NCI-H2196 treated with DMSO at 0.1 percent for 48 hours (cell line): ENCODE measurements around the gene EIF1.
"Not testable (repeated sequence)": the region's sequence is repeated elsewhere in the genome, so short reads cannot be mapped to it uniquely, and the experiment has no call there.

Experiments used
- DNase-seq: peaks from one replicate; lab custom pipeline; 2025; ENCODE audit not compliant: unreplicated experiment; lab: John Stamatoyannopoulos, UW

EIF1 gene

DNA sequence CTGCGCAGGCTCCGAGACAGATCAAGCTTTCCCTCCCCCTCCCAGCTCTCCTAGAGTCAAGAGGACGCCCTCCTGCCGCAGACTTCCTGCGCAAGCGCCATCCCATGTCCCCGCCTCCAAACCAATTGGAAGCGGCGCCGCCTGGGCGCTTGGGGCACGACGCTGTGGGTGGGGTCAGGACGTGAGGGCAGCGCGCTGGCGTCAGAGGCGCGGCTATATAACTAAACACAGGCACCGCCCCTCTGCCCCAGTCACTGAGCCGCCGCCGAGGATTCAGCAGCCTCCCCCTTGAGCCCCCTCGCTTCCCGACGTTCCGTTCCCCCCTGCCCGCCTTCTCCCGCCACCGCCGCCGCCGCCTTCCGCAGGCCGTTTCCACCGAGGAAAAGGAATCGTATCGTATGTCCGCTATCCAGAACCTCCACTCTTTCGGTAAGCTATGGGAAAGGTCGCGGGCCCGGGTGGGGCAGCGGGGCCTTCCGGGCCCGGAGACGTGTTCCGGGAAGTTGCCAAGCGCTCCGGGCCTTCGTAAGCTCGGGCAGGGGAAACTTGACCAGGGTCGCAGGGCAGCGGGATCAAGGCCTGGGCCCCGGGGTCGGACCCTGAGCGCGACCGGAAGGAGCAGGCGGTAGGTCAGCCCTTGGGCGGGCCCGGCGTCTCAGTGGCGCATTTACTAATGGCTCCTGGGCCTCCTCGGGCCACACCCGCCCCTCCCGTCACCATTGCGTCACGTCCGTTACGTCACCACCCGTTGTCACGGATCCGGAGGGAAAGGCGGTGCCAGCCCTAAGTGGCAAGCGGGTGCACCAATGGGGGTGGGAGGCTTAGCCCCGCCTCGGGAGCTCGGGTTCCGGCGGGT, at the start of gene EIF1:
EIF1 (plus strand) TSS at position 245 of the 856 bp plus-strand sequence; CDS start at position 399, 154 bp downstream.
- peak; percentile 91 for DNase-seq

DNA sequence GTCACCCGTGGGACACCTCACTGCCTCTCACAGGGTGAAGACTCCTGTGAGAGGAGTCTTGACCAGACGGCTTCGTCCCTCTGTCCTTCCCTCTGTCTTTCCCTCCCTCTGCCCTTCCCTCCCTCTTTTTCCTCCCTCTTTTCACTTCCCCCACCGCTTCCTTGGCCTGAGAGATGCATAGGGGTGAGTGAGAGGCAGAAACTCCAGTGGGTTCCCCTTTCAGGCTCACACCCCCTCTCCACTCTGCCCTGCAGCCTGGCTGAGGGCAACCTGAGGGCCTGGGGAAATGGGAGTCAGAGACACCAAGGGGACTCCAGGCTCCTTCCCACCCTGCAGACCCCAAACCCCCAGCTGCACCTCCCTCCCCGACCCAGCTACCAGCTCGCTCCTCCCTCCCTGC, 49.7 kb upstream of the EIF1 start:
- DNase-seq: no peak

DNA sequence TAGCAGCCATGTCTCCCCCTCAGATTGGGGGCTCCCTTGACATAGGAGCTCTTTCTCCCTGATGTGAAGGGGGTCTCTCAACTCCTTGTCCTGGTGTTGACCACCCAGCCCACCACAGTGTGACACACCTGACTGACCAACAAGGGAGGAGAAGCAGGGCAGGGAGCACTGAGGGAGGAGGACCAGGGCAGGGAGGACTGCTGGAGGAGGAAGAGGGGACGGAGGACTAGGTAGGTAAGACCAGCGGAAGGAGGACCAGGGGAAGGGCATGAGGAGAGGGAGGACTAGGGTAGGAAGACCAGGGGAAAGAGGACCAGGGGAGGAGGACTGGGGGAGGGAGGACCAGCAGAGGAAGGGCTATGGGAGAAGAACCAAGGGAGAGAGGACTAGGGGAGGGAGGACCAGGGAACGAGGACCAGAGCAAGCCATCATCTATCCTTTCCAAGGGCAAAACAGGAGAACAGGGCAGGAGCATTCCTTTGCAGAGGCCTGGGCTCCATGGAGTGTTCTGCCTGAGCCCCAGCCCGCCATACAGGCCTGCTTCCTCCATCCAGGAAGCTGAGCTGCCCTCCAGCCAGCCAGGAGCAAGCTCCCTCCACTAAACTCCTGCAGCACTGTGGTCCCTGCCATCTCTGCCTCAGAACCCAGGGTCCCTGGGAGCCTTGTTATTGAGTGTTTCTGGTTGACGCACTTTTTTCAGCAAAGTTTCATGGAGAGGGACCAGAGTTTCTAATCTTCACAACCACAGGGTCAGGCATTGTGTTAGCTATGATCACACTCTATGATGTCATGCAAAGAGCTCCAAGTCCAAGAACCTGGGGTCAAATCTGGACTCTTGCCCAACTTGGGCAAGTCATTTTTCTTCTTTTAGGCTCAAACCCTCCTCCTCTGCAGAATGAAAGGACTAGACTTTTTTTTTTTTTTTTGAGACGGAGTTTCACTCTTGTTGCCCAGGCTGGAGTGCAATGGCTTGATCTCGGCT, 48.9 kb upstream of the EIF1 start:
- DNase-seq: no peak

DNA sequence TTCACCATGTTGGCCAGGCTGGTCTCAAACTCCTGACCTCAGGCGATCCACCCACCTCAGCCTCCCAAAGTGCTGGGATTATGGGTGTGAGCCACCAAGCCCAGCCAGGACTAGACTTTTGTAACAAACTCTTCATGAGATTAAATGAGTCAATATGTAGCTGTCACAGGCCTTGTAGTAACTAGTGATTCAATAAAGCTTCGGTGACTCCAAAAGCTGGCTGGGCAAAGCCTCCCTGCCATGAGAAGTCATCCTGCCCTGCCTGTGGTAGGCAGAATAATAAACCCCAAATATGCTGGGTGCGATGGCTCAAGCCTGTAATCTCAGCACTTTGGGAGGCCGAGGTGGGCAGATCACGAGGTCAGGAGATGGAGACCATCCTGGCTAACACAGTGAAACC, 48.1 kb upstream of the EIF1 start:
- not testable (repeated sequence) for DNase-seq

DNA sequence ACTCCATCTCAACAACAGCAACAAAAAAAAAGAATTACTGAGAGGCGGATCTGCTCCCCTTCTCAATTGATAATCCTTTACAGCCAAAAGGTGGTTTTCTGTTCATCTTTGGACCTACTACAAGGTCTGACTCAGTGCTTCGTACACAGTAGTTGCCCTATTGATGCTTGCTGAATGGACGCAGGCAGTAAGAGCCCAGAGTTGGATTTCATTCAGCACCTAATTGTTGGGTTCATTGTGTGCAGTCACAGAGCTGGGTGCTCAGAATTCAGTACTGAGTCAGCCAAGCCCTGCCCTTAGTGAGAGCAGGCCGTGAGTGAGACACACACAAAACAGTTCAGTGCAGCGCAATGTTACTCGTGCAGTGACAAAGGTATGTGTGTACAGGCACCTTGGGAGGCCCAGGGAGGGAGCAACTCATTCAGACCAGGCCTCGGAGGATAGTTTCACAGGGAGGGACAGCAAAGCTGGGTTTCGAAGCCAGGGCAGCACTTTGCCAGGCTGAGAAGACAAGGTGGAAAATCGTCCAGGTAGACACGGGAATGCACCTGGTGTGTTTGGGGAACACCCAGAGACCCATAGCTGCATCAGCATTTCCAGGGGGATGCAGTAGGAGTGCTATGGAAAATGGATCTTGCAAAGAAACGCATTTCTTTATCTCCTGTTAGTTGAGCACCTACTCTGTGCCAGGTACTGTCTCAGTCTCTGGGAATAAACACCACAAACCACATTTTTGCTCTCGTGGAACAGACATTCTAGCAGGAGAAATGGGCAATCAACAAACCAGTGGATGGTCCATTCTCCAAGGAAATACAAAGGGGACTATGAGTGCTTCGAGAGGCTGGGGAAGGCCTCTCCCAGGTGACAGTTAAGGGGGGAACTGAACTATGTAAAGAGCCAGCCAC, 46.2 kb upstream of the EIF1 start:
- no peak for DNase-seq

DNA sequence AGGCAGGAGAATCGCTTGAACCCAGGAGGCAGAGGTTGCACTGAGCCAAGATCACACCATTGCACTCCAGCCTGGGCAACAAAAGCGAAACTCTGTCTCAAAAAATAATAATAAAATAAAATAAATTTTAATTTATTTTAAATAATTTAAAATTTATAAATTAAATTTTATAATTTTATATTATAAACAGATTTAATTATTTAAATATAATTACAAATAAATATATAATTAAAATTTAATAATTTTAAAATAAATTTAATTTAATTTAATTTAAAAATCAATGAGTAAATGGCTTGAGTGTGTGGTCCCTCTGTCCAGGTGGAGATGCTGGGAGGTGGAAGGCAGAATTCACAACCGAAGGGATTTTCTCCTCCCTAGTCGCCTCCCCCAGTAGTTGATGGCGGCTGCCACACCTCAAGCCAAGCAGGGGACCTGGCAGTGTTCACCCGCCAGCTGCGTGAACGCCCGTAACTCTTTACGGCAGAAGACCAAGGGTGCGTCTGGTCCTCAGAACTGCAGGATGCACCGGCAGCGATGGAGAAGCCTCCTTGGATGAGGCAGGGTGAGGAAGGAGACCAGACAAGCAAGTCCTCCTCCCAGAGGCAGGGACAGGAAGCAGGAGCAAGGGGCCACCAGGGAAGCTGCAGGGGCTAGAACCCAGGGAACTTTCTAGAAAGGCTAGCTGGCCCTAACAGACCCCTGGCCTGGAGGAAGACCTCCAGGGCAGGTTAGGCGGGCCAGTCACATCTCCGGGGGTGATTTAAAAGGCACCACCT, 41.5 kb upstream of the EIF1 start:
- DNase-seq: no peak

DNA sequence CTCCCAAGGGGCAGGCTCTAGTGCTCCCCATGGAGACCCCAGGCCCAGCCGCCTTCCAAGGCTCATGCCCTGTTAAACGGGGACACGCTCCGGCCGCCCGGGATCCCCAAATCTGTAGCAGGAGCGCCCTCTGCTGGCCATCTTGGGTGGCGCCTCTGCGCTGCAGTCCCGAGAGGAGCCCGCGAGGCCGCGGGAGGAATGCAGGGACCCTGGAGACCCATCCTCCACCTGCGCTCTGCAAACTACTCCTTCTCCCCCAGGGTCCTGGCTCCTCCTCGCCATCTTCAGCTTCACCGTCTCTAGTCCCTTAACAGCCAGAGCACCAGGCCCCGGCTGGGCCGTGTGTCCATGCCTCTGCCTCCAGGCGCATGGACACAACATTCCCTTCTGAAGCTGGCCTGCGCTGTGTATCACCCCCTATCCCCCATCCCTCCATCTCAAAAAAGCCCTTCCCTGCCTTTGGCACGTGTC, 40.7 kb upstream of the EIF1 start:
- DNase-seq: peak; percentile 4

DNA sequence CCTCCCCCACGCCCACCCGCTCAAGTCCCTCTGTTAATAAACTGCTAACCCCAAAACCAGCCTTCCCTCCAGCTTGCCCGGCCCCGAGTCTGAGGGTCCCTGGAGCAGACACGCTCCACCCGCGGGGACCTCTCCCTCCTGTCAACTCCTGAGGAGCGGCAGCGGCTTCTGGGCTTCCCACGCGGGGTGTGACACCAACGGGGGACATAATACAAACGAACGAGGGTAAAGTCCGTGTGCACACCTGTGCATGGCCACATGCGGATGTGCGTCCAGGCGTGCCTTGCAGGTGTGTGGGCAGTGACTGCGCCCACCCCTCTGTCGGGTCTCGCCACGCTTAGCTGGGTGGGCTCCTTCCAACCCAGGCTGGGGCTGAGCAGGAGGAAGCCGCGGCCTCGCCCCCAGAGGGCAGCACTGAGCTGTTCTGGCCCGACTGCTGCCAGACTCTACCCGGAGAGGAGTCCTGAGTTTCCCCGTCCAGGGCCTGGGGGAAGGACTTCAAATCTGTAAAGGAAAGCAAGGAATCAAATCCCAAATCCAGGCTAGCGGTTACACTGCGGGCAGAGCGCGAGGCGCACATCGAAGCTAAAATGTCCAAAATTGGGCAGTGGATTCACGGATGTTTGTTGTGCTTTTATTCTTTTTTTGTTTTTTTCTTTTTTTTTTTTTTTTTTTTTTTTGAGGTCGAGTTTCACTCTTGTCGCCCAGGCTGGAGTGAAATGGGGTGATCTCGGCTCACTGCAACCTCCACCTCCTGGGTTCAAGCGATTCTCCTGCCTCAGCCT, 40.1 kb upstream of the EIF1 start:
- DNase-seq: peak; percentile 15

DNA sequence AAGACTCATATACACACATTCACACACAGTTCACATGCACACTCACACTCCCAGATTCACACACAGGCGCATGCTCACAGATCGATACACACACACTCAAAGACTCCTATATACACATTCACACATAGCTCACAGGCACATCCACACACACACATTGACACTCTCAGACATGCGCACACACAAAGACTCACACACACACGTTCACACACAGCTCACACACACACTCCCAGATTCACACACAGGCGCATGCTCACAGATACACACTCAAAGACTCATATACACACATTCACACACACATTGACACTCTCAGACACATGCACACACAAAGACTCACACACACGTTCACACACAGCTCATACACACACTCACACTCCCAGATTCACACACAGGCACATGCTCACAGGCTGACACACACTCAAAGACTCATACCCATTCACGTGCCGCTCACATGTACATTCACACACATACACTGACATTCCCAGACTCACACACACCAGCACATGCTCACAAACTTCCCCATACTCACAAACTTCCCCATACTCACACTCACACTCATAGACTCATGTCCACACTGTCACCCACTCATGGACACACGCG, 38.7 kb upstream of the EIF1 start:
- no peak for DNase-seq

DNA sequence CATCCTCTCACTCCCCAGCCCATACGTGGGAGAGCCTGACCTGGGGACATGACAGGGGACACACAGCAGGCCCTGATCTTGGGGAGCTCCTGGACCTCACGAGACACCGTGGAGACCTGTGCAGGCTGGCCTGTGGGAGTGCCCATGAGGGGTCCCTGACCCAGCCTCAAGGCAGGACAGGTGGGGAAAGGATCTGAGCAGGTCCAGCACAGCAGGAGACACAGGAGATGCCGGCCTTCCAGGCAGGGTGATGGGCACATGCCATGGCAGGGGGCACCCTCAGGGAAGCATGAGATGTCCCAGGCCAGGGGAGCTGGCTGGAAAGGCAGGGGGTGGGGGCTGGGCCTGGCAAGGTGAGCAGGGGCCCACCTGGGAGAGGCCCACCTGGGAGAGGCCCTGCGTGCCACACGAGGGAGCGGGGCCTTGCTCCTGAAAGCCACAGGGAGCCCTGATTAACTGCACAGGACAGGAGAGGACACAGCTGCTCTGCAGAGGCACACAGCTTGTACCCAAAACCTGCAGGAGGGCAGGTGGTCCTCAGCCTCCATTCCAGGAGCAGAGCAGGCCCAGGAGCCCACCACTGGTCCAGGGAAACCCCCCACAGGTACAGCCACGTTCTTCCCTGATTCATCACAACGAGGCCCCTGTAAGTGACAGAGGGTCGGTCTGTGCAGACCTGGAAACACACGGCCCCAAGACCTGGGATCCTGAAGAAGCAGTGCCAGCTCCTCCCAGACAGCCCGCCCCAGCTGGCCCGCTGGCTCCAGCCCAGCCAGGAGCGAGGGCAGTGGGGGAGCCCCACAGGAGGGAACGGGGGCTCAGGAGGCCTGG, 37.7 kb upstream of the EIF1 start:
- DNase-seq: no peak

DNA sequence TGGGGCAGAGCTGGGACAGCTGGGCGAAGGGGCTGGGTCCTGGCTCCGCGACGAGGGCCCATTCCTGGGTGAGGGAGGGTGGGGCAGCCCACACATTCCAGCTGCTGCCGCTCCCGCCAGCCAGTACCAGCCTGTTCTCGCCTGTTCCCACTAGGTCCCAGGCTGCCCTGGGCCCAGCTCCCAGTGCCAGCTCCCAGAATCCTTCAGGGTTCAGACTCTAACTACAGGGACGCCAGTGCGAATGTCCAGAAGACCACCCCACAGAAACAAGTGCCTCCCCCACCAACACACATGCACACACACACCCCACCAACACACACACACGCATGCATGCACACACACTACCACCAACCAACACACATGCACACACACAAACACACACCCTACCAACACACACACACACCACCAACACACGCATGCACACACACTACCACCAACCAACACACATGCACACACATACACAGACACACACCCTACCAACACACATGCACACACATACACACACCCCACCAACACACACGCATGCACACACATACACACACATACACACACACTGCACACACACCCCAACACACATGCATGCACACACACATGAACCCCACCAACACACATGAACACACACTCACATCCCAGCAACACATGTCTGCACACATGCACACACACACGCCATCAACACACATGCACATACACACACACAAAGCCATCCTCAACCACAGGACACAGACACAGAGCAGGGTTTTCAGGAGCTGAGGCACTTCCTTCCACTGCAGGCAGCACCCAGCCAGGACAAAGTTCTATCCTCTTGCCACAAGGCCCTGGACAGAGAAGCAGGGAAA, 36.8 kb upstream of the EIF1 start:
- no peak for DNase-seq

DNA sequence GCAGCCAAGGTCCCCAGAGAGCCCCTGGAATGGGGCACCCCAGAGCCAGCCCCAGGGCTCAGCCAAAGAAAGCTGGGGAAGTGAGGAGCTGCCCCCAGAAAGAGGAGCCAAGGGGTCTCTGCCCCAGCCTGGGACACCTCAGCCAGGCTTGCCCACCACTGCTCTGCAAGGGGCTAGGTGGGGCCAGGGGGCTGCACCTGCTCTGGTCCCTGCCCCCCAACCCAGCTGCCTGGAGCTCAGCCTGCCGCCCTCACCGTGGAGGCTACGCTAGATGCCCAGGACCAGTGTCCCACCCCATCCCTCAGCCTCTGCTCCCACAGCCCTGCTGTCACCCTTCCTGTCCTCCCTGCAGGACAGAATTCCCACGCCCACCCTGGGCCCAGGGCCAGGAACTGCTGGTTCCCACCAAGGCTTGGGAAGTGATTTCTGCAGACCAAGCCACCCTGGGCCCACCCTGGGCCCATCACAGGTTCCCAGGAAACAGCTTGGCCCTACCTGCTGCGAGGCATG, 36.2 kb upstream of the EIF1 start:
- no peak for DNase-seq

DNA sequence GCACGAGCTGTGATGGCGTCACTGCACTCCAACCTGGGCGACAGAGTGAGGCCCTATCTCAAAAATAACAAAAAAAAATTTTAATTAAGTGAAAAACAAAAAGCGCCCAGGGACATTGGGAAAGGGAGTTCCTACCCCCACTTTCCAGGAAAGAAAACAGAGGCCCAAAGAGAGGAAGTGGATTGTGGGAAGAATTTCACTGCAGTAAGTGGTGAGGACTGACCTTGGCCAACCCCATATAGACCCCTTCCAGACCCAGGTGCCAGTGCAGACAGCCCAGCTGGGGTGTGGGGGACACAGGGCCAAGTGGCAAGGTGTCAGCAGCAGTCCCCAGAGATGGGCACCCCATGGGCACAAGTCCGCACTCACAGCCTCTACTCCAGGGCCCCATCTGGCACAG, 35.3 kb upstream of the EIF1 start:
- no peak for DNase-seq

DNA sequence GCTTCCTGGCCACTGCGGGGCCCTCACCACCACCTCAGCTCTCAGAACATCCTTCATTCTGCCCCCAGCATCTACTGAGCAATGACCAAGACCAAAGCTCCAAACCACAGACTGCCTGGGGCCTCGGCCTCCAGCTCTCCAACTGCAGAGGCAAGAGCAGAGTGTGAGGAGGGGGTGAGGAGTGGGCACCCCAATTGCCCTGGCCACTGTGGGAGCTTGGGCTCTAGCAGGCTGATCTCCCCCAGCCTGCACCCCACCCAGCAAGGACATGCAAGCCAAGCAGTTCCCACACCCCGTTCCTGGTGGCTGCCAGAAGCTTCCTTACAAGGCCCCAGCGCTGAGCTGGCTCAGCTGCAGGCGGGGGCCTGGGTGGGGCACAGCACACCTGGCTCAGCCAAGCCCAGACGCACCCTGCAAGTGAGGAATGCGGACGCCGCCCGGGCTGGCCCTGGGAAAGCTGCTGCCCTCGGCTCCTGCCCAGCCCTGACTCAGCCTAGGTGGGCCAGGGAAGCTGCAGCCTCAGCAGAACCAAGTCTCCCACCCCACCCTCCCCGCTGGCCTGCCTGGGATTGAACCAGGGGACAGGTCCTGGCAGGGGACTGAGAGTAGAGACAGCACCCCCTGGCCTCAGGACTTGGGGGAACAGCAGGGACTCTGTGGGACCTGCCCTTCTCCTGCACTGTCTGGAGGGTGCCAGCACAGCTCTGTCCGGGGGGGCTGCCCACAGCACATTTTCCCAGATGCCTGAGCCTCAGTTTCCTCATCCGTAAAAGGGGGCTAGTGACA, 34.6 kb upstream of the EIF1 start:
- DNase-seq: no peak

DNA sequence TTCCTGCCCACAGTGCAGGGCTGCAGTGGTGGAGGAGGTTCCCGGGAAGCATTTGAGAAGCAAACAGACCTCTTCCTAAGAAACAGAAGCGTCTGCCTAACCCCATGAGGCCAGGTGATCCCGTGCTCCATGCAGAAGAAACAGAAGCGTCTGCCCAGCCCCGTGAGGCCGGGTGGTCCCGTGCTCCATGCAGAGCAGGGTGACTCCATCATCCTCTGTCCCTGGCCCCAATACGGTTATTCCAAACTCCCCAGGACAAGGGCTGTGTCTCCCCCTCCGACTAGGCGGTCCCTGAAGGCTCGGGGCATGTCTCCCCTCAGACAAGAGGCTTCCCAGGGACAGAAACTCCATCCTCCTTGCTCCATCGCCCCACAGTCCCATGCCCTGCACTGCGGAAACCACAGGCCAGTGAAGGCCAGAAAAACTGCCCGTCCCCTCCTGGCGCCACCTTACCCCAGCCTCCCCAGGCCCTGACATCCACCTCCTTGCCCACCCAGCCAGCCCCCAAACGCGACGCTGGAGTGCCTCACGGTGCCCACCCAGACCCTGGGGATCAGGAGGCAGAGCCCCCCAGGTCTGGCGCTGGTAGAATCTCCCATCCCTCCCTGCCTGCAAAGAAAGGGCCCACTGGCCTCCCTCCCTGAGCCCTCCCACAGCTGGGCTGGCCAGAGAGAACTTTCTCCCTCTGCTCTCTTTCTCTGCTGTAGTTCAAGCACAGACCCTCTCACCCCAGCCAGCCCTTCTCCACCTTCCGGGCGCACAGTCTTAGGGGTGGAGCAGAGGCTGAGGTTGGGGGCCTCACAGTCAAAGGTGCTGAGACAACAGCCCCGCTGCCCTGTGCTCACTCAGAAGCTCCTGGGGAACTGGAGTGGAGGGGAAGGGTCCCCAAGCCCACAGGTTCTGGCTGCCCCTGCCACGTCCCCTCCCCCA, 33.7 kb upstream of the EIF1 start:
- DNase-seq: no peak
